ENCODE measurements around the gene PRB2. TPM values are rescaled to one million over a fixed set of nuclear protein-coding genes. Genes with fewer than 3 reads are reported as not detected.
"Not testable (repeated sequence)": the region's sequence is repeated elsewhere in the genome, so short reads cannot be mapped to it uniquely, and the experiment has no call there.

Gene PRB2
- total and polyA plus RNA-seq, 2 donors (not counting 1 experiment from before 2014, with no cell fraction given) = not detected

DNA sequence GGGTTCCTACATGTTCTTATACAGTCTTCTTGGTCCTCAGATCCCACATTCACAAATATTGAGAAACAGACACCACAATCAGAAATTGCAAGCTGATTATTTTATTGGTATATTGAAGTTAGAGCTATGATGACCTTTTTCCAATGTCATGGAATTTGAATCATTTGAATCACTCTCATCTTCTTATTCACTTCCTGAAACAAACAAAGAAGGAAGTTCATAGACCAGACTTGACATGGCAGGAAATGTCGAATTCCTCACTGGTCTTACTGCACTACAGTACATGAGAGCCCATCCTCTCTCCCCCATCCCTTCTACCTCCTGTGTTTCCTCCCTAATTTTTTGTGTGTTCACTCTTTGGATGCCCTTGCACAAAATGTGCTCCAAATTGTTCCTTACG is 43.6 kb downstream of the PRB2 start:
- H3K79me2 ChIP-seq (ENCODE audit: control insufficient read depth, insufficient read depth, low read length); POLR2A ChIA-PET: not testable (repeated sequence)
- no CpG with 5 or more reads among the region's 2 CpGs for WGBS (ENCODE audit: insufficient coverage)

DNA sequence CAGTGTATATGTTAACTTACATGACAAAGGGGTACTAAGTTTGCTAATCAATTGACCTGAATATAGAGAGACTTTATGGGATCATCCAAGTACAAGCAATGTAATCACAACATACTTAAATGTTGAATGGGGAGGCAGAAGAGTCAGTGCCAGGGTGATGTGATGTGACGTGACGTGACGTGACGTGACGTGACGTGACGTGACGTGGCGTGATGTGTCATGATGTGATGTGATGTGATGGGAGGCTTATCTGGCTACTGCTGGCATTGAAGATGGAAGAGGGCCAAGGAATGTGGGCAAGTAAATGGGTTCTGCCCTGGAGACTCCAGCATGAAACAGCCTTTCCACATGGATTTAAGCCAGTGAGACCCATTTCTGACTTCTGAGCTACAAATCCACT is 46.9 kb downstream of the PRB2 start:
- Histone ChIP-seq H3K36me3 (replicated peaks in 1 of 2; ENCODE audit: control extremely low read depth in 1 of 2, control insufficient read depth in 1 of 2, extremely low read depth in 1 of 2, insufficient read depth in 2 of 2, low read length in 1 of 2) (no peaks in the 10 kb centered on the region), H3K9me3 (ENCODE audit: control extremely low read depth in 1 of 3, control insufficient read depth in 2 of 3, insufficient read depth in 1 of 3, low read length in 2 of 3) (peaks cover 0 to 3% (median 0%) of the 10 kb centered on the region in 3 donors), H3K9ac (ENCODE audit: low read length) (no peak overlapping the region), H3K27me3 (replicated peaks in 1 of 4; ENCODE audit: control extremely low read depth in 1 of 4, control insufficient read depth in 3 of 4, insufficient read depth in 4 of 4, low read length in 3 of 4) (peaks cover 0 to 2% (median 0%) of the 10 kb centered on the region in 4 experiments), H4K20me1 (ENCODE audit: control insufficient read depth, insufficient read depth, low read length, poor library complexity, severe bottlenecking) (no peaks in the 10 kb centered on the region), H3K4me2 (replicated peaks; ENCODE audit: low read depth, low read length, poor library complexity, severe bottlenecking) (no peak overlapping the region), H3K79me2 (ENCODE audit: control insufficient read depth, insufficient read depth, low read length) (no peaks in the 10 kb centered on the region), H3K4me3 (ENCODE audit: control extremely low read depth in 1 of 5, extremely low read depth in 1 of 5, insufficient read depth in 1 of 5, low read depth in 2 of 5, low read length in 4 of 5) (no peak overlapping the region), H3K27ac (ENCODE audit: low read length in 2 of 2) (no peak overlapping the region), H3K4me1 (ENCODE audit: control insufficient read depth in 2 of 2, insufficient read depth in 2 of 2, low read length in 2 of 2) (no peaks in the 10 kb centered on the region), H2AFZ (ENCODE audit: insufficient read depth, low read depth, low read length, poor library complexity, severe bottlenecking) (no peak overlapping the region)
- ChIA-PET CTCF (no interaction called here), POLR2A (no interaction called here)
- TF ChIP-seq, protein P1, sequence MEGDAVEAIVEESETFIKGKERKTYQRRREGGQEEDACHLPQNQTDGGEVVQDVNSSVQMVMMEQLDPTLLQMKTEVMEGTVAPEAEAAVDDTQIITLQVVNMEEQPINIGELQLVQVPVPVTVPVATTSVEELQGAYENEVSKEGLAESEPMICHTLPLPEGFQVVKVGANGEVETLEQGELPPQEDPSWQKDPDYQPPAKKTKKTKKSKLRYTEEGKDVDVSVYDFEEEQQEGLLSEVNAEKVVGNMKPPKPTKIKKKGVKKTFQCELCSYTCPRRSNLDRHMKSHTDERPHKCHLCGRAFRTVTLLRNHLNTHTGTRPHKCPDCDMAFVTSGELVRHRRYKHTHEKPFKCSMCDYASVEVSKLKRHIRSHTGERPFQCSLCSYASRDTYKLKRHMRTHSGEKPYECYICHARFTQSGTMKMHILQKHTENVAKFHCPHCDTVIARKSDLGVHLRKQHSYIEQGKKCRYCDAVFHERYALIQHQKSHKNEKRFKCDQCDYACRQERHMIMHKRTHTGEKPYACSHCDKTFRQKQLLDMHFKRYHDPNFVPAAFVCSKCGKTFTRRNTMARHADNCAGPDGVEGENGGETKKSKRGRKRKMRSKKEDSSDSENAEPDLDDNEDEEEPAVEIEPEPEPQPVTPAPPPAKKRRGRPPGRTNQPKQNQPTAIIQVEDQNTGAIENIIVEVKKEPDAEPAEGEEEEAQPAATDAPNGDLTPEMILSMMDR (IDR thresholded peaks at IDR 0.05) = no peak
- no peak for TF ChIP-seq EZH2 (IDR thresholded peaks at IDR 0.05; ENCODE audit: borderline replicate concordance, insufficient read depth, low read depth, low read length, poor library complexity, severe bottlenecking)
- intact Hi-C loops (cut with micrococcal nuclease) = no loop called here
- DNase-seq = no peak
- Mint-ChIP-seq H3K4me1 (no peaks in the 10 kb centered on the region), H3K27me3 (no peaks in the 10 kb centered on the region), H3K27ac (no peak overlapping the region), H3K4me3 (no peak overlapping the region), H3K9me3 (ENCODE audit: insufficient read depth) (peaks cover 3% of the 10 kb centered on the region)
- ATAC-seq (ENCODE audit: low read depth) = no peak
- 93% methylated on average over 9 of the region's 9 CpGs for WGBS (ENCODE audit: insufficient coverage)

More for the DNA sequence above, 43.6 kb downstream of the PRB2 start:
- H3K27me3 Mint-ChIP-seq = peaks cover 13% of the 10 kb centered on the region
- H3K4me3 Mint-ChIP-seq; H3K4me2 ChIP-seq (replicated peaks; ENCODE audit: low read depth, low read length, poor library complexity, severe bottlenecking); H3K9me3 Mint-ChIP-seq (ENCODE audit: insufficient read depth); intact Hi-C loops (cut with micrococcal nuclease); ATAC-seq (ENCODE audit: low read depth); H3K27ac Mint-ChIP-seq; H3K27ac ChIP-seq (ENCODE audit: low read length in 2 of 2); H3K9ac ChIP-seq (ENCODE audit: low read length); H3K36me3 ChIP-seq (replicated peaks in 1 of 2; ENCODE audit: control extremely low read depth in 1 of 2, control insufficient read depth in 1 of 2, extremely low read depth in 1 of 2, insufficient read depth in 2 of 2, low read length in 1 of 2); DNase-seq; H3K27me3 ChIP-seq (replicated peaks in 1 of 4; ENCODE audit: control extremely low read depth in 1 of 4, control insufficient read depth in 3 of 4, insufficient read depth in 4 of 4, low read length in 3 of 4); H3K4me3 ChIP-seq (ENCODE audit: control extremely low read depth in 1 of 5, extremely low read depth in 1 of 5, insufficient read depth in 1 of 5, low read depth in 2 of 5, low read length in 4 of 5); H3K4me1 ChIP-seq (ENCODE audit: control insufficient read depth in 2 of 2, insufficient read depth in 2 of 2, low read length in 2 of 2); H2AFZ ChIP-seq (ENCODE audit: insufficient read depth, low read depth, low read length, poor library complexity, severe bottlenecking); H3K9me3 ChIP-seq (ENCODE audit: control extremely low read depth in 1 of 3, control insufficient read depth in 2 of 3, insufficient read depth in 1 of 3, low read length in 2 of 3); H3K4me1 Mint-ChIP-seq; H4K20me1 ChIP-seq (ENCODE audit: control insufficient read depth, insufficient read depth, low read length, poor library complexity, severe bottlenecking); CTCF ChIA-PET: not testable (repeated sequence)
